Neural progenitor cell (in vitro differentiated cells): ENCODE data around the gene CAMKK2. TPM values are rescaled to one million over a fixed set of nuclear protein-coding genes. Genes with fewer than 3 reads are reported as not detected.
"Not testable (repeated sequence)": the region's sequence is repeated elsewhere in the genome, so short reads cannot be mapped to it uniquely, and the experiment has no call there.

Source experiments
- DNase-seq: peaks from one replicate; pipeline ENCODE4 v3.0.0-alpha.2; 2016; ENCODE audit warnings: low spot score
- H2AFZ ChIP-seq: fragments of 200-600 bp; sonication (generic); replicated peaks from 2 replicates; pipeline ENCODE4 v1.6.1; 2016; ENCODE audit warnings: antibody characterized with exemption
- H3F3A ChIP-seq: fragments of 200-600 bp; sonication (generic); 2 replicates; pipeline ENCODE4 v1.6.1; 2016; ENCODE audit warnings: antibody characterized with exemption, low read depth
- H3K27ac ChIP-seq: fragments of 200-600 bp; sonication (generic); 2 replicates; pipeline ENCODE4 v1.5.1; 2016; ENCODE audit warnings: mild to moderate bottlenecking
- H3K27me3 ChIP-seq: fragments of 200-600 bp; sonication (generic); 2 replicates; pipeline ENCODE4 v1.6.1; 2016; ENCODE audit warnings: mild to moderate bottlenecking, moderate library complexity
- H3K36me3 ChIP-seq: fragments of 200-600 bp; sonication (generic); 2 replicates; pipeline ENCODE4 v1.5.1; 2016
- H3K4me1 ChIP-seq: fragments of 200-600 bp; sonication (generic); 2 replicates; pipeline ENCODE4 v1.6.1; 2016; ENCODE audit warnings: mixed run types
- H3K4me2 ChIP-seq: fragments of 200-600 bp; sonication (generic); 2 replicates; pipeline ENCODE4 v1.6.1; 2016
- H3K4me3 ChIP-seq: fragments of 200-600 bp; sonication (generic); 2 replicates; pipeline ENCODE4 v1.5.1; 2016
- H3K79me2 ChIP-seq: fragments of 200-600 bp; sonication (generic); 2 replicates; pipeline ENCODE4 v1.6.1; 2016; ENCODE audit warnings: low read depth
- H3K9ac ChIP-seq: fragments of 200-600 bp; sonication (generic); 2 replicates; pipeline ENCODE4 v1.6.1; 2016
- H3K9me3 ChIP-seq: fragments of 200-600 bp; sonication (generic); 2 replicates; pipeline ENCODE4 v1.5.1; 2016; ENCODE audit warnings: low read depth
- H4K20me1 ChIP-seq: fragments of 200-600 bp; sonication (generic); 2 replicates; pipeline ENCODE4 v1.6.1; 2016; ENCODE audit warnings: low read depth
- H3K27ac Mint-ChIP-seq: 3 replicates; pipeline ENCODE4 v1.8.0; 2021; ENCODE audit warnings: mixed read lengths
- H3K27me3 Mint-ChIP-seq: 2 replicates; pipeline ENCODE4 v1.8.0; 2022; ENCODE audit warnings: low read depth, mild to moderate bottlenecking, inconsistent platforms, moderate library complexity, mixed read lengths; ENCODE audit not compliant: insufficient read depth
- H3K36me3 Mint-ChIP-seq: 3 replicates; pipeline ENCODE4 v1.8.0; 2021; ENCODE audit warnings: mixed read lengths
- H3K4me1 Mint-ChIP-seq: 3 replicates; pipeline ENCODE4 v1.8.0; 2021; ENCODE audit warnings: mixed read lengths
- H3K4me3 Mint-ChIP-seq: 3 replicates; pipeline ENCODE4 v1.8.0; 2021; ENCODE audit warnings: mild to moderate bottlenecking, moderate library complexity, mixed read lengths
- H3K9me3 Mint-ChIP-seq: 3 replicates; pipeline ENCODE4 v1.8.0; 2020; ENCODE audit warnings: mixed read lengths
- CTCF ChIP-seq: fragments of 200-600 bp; sonication (generic); IDR thresholded peaks from 2 replicates; pipeline ENCODE4 v1.5.1; 2017; ENCODE audit warnings: antibody characterized with exemption, mild to moderate bottlenecking
- EZH2 ChIP-seq: fragments of 200-600 bp; sonication (generic); IDR thresholded peaks from 2 replicates; pipeline ENCODE4 v1.6.1; 2017; ENCODE audit warnings: antibody characterized with exemption, mild to moderate bottlenecking, moderate library complexity
- EZH2phosphoT487 ChIP-seq: fragments of 200-600 bp; sonication (generic); IDR thresholded peaks from 2 replicates; pipeline ENCODE4 v1.6.1; 2017; ENCODE audit warnings: antibody characterized with exemption
- total RNA-seq: library from RNA; depleted of rRNA; stranded (reverse); fragments of >200 nt; gene quantifications from 2 replicates; pipeline ENCODE4 v1.2.3, GENCODE V29; 2015; ENCODE audit warnings: low replicate concordance

CAMKK2 gene
- total RNA-seq, 1 donor from 2014 or later, result 21.0 TPM

GRCh38 chr12:121318121-121318520, 21.6 kb upstream of the CAMKK2 start:
- Histone ChIP-seq H4K20me1 (no peaks in the 10 kb centered on the region), H3K9me3 (no peaks in the 10 kb centered on the region), H3K4me2 (no peak overlapping the region), H3K79me2 (no peaks in the 10 kb centered on the region), H2AFZ (no peak overlapping the region), H3K36me3 (peaks cover 11% of the 10 kb centered on the region), H3K27me3 (no peaks in the 10 kb centered on the region), H3K4me1 (no peaks in the 10 kb centered on the region), H3K9ac (no peak overlapping the region), H3F3A (no peaks in the 10 kb centered on the region), H3K27ac (no peak overlapping the region), H3K4me3 (no peak overlapping the region)
- no peak for DNase-seq
- H3K9me3 Mint-ChIP-seq, result no peaks in the 10 kb centered on the region
- H3K36me3 Mint-ChIP-seq, result peaks cover 14% of the 10 kb centered on the region
- no peaks in the 10 kb centered on the region for H3K27me3 Mint-ChIP-seq
- no peak overlapping the region for H3K27ac Mint-ChIP-seq
- H3K4me1 Mint-ChIP-seq, result no peaks in the 10 kb centered on the region
- no peak for TF ChIP-seq EZH2
- TF ChIP-seq EZH2phosphoT487, result no peak
- no peak for TF ChIP-seq CTCF
- H3K4me3 Mint-ChIP-seq, result peak overlapping the region; percentile 47

- TF ChIP-seq EZH2 (no peak), CTCF (no peak), EZH2phosphoT487 (no peak)
- H3K27ac ChIP-seq, result no peak overlapping the region
- no peaks in the 10 kb centered on the region for H4K20me1 ChIP-seq
- H3K79me2 ChIP-seq, result no peaks in the 10 kb centered on the region
- Mint-ChIP-seq H3K27me3 (no peaks in the 10 kb centered on the region), H3K4me3 (no peak overlapping the region), H3K9me3 (no peaks in the 10 kb centered on the region), H3K4me1 (no peaks in the 10 kb centered on the region), H3K27ac (no peak overlapping the region), H3K36me3 (peaks cover 14% of the 10 kb centered on the region)
- H3K4me1 ChIP-seq, result no peaks in the 10 kb centered on the region
- H3K36me3 ChIP-seq, result peaks cover 12% of the 10 kb centered on the region
- H3K9ac ChIP-seq, result no peak overlapping the region
- H3F3A ChIP-seq, result no peaks in the 10 kb centered on the region
- no peaks in the 10 kb centered on the region for H3K27me3 ChIP-seq
- H3K4me2 ChIP-seq, result no peak overlapping the region
- H3K9me3 ChIP-seq, result no peaks in the 10 kb centered on the region
- no peak for DNase-seq
- H3K4me3 ChIP-seq, result no peak overlapping the region
- no peak overlapping the region for H2AFZ ChIP-seq
Observed at GRCh38 chr12:121314431-121314830, 17.9 kb upstream of the CAMKK2 start.

DNA sequence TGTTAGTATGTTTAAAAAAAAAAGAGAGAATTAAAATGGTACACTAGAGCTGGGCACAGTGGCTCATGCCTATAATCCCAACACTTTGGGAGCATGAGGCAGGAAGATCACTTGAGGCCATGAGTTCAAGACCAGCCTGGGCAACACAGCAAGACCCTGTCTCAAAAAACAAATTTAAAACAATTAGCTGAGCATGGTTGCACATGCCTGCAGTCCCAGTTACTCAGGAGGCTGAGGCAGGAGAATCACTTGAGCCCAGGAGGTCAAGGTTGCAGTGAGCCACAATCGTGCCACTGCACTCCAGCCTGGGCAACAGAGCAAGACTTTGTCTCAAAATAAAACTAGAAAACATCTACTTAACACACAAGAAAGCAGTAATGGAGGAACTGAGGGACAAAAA, 13.7 kb upstream of the CAMKK2 start:
- H2AFZ ChIP-seq, H3K27me3 ChIP-seq, H3K27me3 Mint-ChIP-seq, H3K36me3 ChIP-seq, H3K4me1 Mint-ChIP-seq, H3K27ac ChIP-seq, H3K9ac ChIP-seq, H3K9me3 Mint-ChIP-seq, H3K79me2 ChIP-seq, H3K4me3 Mint-ChIP-seq, H3K9me3 ChIP-seq, DNase-seq, H3K27ac Mint-ChIP-seq, H3F3A ChIP-seq, H3K4me3 ChIP-seq, H3K4me2 ChIP-seq, H3K4me1 ChIP-seq, H4K20me1 ChIP-seq: not testable (repeated sequence)
- H3K36me3 Mint-ChIP-seq, result peaks cover 11% of the 10 kb centered on the region

DNA sequence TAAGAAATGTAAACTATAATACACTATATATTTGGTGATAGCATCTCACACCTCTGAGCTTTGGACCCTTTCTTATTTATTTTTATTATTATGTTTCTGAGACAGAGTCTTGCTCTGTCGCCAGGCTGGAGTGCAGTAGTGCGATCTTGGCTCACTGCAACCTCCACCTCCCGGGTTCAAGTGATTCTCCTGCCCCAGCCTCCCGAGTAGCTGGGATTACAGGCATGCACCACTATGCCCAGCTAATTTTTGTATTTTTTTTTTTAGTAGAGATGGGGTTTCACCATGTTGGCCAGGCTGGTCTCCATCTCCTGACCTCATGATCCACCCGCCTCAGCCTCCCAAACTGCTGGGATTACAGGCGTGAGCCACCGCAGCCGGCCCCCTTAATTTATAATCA, 10.9 kb upstream of the CAMKK2 start:
- not testable (repeated sequence) for H3K4me2 ChIP-seq, H3K27me3 ChIP-seq, H3K4me1 Mint-ChIP-seq, H2AFZ ChIP-seq, H3F3A ChIP-seq, H4K20me1 ChIP-seq, H3K27me3 Mint-ChIP-seq, H3K9ac ChIP-seq, H3K27ac Mint-ChIP-seq, H3K4me3 ChIP-seq, H3K9me3 ChIP-seq, H3K4me1 ChIP-seq, H3K36me3 ChIP-seq, H3K9me3 Mint-ChIP-seq, DNase-seq, H3K4me3 Mint-ChIP-seq, H3K27ac ChIP-seq, H3K79me2 ChIP-seq
- peaks cover 11% of the 10 kb centered on the region for H3K36me3 Mint-ChIP-seq
